ENCODE results near the gene RCAN1.

GRCh38 chr21:34553151-34553952 lies 61.6 kb downstream of the RCAN1 start:
- TF ChIP-seq CTCF (IDR thresholded peaks at IDR 0.05 in 2 of 3, conservative IDR thresholded peaks at IDR 0.05 in 1 of 3; ENCODE audit: borderline replicate concordance in 1 of 3, insufficient read depth in 1 of 3, low read depth in 2 of 3, low read length in 2 of 3) (no peak), SIN3A (IDR thresholded peaks at IDR 0.05; ENCODE audit: low read depth) (no peak), SRF (IDR thresholded peaks at IDR 0.05; ENCODE audit: low read depth) (no peak), CBX3 (IDR thresholded peaks at IDR 0.05; ENCODE audit: low read depth) (no peak), RAD21 (IDR thresholded peaks at IDR 0.05; ENCODE audit: low read depth) (no peak)
